Psoas muscle (tissue), 8 donors: ENCODE measurements around the gene MOB3A. TPM values are rescaled to one million over a fixed set of nuclear protein-coding genes. Genes with fewer than 3 reads are reported as not detected.
A peak's percentile ranks its signal among the peaks of the same experiment; 100 is the strongest.

ENCODE experiments used
- ATAC-seq, 4 donors: fragments of 200-7000 bp; cut with Tn5 transposase; one replicate each; pipeline ENCODE4 v1.9.1; 2020; ENCODE audit warnings: moderate library complexity in 3 of 4, mild to moderate bottlenecking in 2 of 4
- DNase-seq, 2 donors: peaks; one replicate each; pipeline ENCODE4 v3.0.0-alpha.2; 2020
- H3K27ac ChIP-seq: fragments of 200-600 bp; one replicate; pipeline ENCODE4 v1.8.0; 2022
- H3K27me3 ChIP-seq, 3 donors: fragments of 200-600 bp in 1 of 3; one replicate each; pipeline versions ENCODE4 v1.6.1 to v1.8.0; 2013 to 2022; ENCODE audit warnings: low read length in 2 of 3, mild to moderate bottlenecking in 2 of 3, moderate library complexity in 1 of 3; ENCODE audit not compliant: insufficient read depth in 3 of 3
- H3K36me3 ChIP-seq, 2 donors: fragments of 200-600 bp in 1 of 2; one replicate each; pipeline versions ENCODE4 v1.6.1 to v1.8.0; 2013 to 2022; ENCODE audit warnings: low read depth in 1 of 2, mild to moderate bottlenecking in 1 of 2, moderate library complexity in 1 of 2; ENCODE audit not compliant: insufficient read depth in 1 of 2
- H3K4me1 ChIP-seq: fragments of 200-600 bp; one replicate; pipeline ENCODE4 v1.8.0; 2022
- H3K4me3 ChIP-seq: fragments of 200-600 bp; one replicate; pipeline ENCODE4 v1.8.0; 2022; ENCODE audit warnings: mild to moderate bottlenecking
- H3K9me3 ChIP-seq: fragments of 200-600 bp; one replicate; pipeline ENCODE4 v1.8.0; 2022
- CTCF ChIP-seq: fragments of 200-600 bp; IDR thresholded peaks from one replicate; pipeline ENCODE4 v1.8.0; 2022; ENCODE audit warnings: antibody characterized with exemption
- WGBS, 3 donors: extraction: QIAGEN DNeasy Blood & Tissue Kit; methylation state at CpG; one replicate each; pipeline versions ENCODE4 v1.1.6 to v1.1.7; 2013; 5-methylcytosine and 5-hydroxymethylcytosine counted together
- intact Hi-C, 2 donors: fragments of 100-400 bp; cut with DNase I; formaldehyde crosslinking; loops; one replicate each; pipeline versions ENCODE4 v1.11.0 to v1.14.2; 2022
- polyA plus RNA-seq, 3 donors: library from polyadenylated mRNA; stranded (reverse); fragments of 200-250 nt; gene quantifications; one replicate each; pipeline ENCODE4 v1.2.3, GENCODE V29; 2013
- total RNA-seq, 4 donors: library from RNA; stranded (reverse); fragmentation: NEBNext Ultra II Directional in 2 of 4; extraction: Animal tissue kit (Norgen Biotek cat#: 25700) in 2 of 4; gene quantifications; one replicate each; pipeline versions ENCODE4 v1.2.1 to v1.2.4, GENCODE V29; 2021 to 2023
- donor health status: healthy with polysubstance abuse.
- donor health status: DM: no; HTN: no; CAD: no; lungs with moderate emphysema.
- donor health status: Bipolar disorder and iron deficiency.
- donor health status: healthy.
- donor health status: DM: yes; HTN: yes; CAD: no.
- donor health status: DM: no; HTN: no; CAD: no.
- donor health status: DM: no; HTN: no; CAD: no.
- donor health status: DM: yes; HTN: yes; CAD: no.

MOB3A gene
- total and polyA plus RNA-seq, 7 donors, result 8.3 to 19.8 (median 13.5) TPM

- peak; percentile 44 to 77 (median 58) for ATAC-seq
- H3K27me3 ChIP-seq, result no peaks in the 10 kb centered on the region
- TF ChIP-seq CTCF, result no peak
- intact Hi-C loops, result no loop called here
- H3K4me3 ChIP-seq, result peak overlapping the region; percentile 97
- peaks cover 3 to 35% of the 10 kb centered on the region in 2 donors for H3K36me3 ChIP-seq
- peak; percentile 85 to 93 for DNase-seq
- WGBS, 3 donors, result 0 to 2% (median 0%) methylated on average over 15 to 16 of the region's 16 CpGs
- H3K9me3 ChIP-seq, result no peaks in the 10 kb centered on the region
- peaks cover 54% of the 10 kb centered on the region for H3K4me1 ChIP-seq
- peak overlapping the region; percentile 98 for H3K27ac ChIP-seq
Measured at GRCh38 chr19:2049741-2050348, 46.3 kb downstream of the MOB3A start.

- H3K27me3 ChIP-seq, result no peaks in the 10 kb centered on the region
- peak overlapping the region; percentile 97 for H3K4me3 ChIP-seq
- H3K36me3 ChIP-seq, result peaks cover 3 to 39% of the 10 kb centered on the region in 2 donors
- peaks cover 57% of the 10 kb centered on the region for H3K4me1 ChIP-seq
- TF ChIP-seq CTCF, result no peak
- peak; percentile 0 to 13 (median 0) for ATAC-seq
- intact Hi-C loops, result no loop called here
- peak overlapping the region; percentile 98 for H3K27ac ChIP-seq
- H3K9me3 ChIP-seq, result no peaks in the 10 kb centered on the region
- DNase-seq, result peak; percentile 40 to 72
- 17 to 24% (median 18%) methylated on average over 27 of the region's 27 CpGs for WGBS, 3 donors
Measured at GRCh38 chr19:2048959-2049740, 47.0 kb downstream of the MOB3A start.

GRCh38 chr19:2048104-2048958 lies 47.8 kb downstream of the MOB3A start:
- intact Hi-C loops, result no loop called here
- ATAC-seq, result no peak
- Histone ChIP-seq H3K4me3 (peak overlapping the region; percentile 97), H3K36me3 (peaks cover 3 to 40% of the 10 kb centered on the region in 2 donors), H3K9me3 (no peaks in the 10 kb centered on the region), H3K27me3 (no peaks in the 10 kb centered on the region), H3K4me1 (peaks cover 65% of the 10 kb centered on the region), H3K27ac (peak overlapping the region; percentile 98)
- 48 to 69% (median 48%) methylated on average over 16 to 17 of the region's 17 CpGs for WGBS, 3 donors
- TF ChIP-seq CTCF, result no peak
- DNase-seq, result peak in 1 of 2 donors; percentile 60

- H3K36me3 ChIP-seq, result peaks cover 3 to 48% of the 10 kb centered on the region in 2 donors
- WGBS, 3 donors, result 51 to 64% (median 57%) methylated on average over 13 to 22 of the region's 22 CpGs
- peak; percentile 85 to 93 for DNase-seq
Measured at GRCh38 chr19:2047449-2048103, 48.5 kb downstream of the MOB3A start.

More at GRCh38 chr19:2047449-2048103, 48.5 kb downstream of the MOB3A start:
- peak overlapping the region; percentile 98 for H3K27ac ChIP-seq
- no peak for TF ChIP-seq CTCF
- no peaks in the 10 kb centered on the region for H3K9me3 ChIP-seq
- H3K4me1 ChIP-seq, result peaks cover 73% of the 10 kb centered on the region
- ATAC-seq, result peak in 3 of 4 donors; percentile 4 to 19 (median 18)
- peak overlapping the region; percentile 97 for H3K4me3 ChIP-seq
- no peaks in the 10 kb centered on the region for H3K27me3 ChIP-seq
- intact Hi-C loops, result no loop called here
